ENCODE measurements around the gene UROC1. TPM values are rescaled to one million over a fixed set of nuclear protein-coding genes. Genes with fewer than 3 reads are reported as not detected.

The UROC1 gene
- total and polyA plus RNA-seq, 4 experiments from 2014 or later, result not detected

DNA sequence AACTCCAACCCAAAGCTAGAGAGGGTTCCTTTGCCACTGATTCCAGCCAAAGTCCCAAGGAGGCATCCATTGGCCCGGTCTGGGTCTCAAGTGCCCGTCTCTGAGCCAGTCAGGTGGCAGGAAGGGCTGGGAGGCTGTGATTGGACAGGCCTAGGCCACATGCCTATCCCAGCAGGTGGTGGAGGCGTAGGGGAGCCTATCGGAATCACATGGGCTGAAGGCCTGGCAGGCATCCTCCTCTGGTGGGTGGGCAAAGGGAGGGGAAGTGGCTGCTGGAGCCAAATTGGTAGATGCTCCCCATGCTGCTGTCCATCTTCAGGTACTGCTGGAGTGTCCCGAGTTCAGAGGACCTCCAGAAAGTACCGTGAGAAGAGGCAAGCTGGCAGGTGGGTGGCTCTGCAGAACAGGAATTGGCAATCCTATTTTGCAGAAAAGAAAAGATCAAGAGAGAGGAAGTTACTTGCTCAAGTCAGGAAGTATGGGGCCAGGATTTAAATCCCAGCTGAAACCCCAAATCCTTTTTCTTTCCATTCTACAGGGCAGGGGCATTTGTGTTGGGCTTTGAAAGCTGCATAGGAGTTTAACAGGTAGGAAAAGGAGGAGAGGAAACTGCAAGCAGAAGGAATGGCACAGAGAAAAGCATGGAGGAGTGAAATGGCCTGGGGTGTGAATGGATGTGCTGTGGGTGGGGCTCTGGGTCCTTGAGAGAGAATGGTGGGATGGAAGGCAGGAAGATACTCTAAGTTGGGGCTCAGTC lies 10.1 kb upstream of the UROC1 start:
- no peak overlapping the region for H3K27ac ChIP-seq (ENCODE audit: low read depth, low read length)
- no peaks in the 10 kb centered on the region for H3K4me1 Mint-ChIP-seq
- no peak overlapping the region for H3K4me3 ChIP-seq (ENCODE audit: low read length in 2 of 2)
- no peak overlapping the region for H3K27ac Mint-ChIP-seq
- H3K27me3 Mint-ChIP-seq, result peaks cover 7 to 10% of the 10 kb centered on the region in 2 donors
- H3K36me3 ChIP-seq (ENCODE audit: insufficient read depth, low read length), result no peaks in the 10 kb centered on the region
- H3K4me1 ChIP-seq (ENCODE audit: insufficient read depth, low read length), result no peaks in the 10 kb centered on the region
- H3K4me3 Mint-ChIP-seq, result no peak overlapping the region
- no peaks in the 10 kb centered on the region for H3K27me3 ChIP-seq (ENCODE audit: insufficient read depth, low read length)
- CTCF ChIA-PET (ENCODE audit: partially characterized antibody), result no interaction called here
- no peak for DNase-seq
- no peaks in the 10 kb centered on the region for H3K36me3 Mint-ChIP-seq
- POLR2A ChIA-PET (ENCODE audit: partially characterized antibody), result no interaction called here
- intact Hi-C loops (cut with micrococcal nuclease), result no loop called here
- no peaks in the 10 kb centered on the region for H3K9me3 ChIP-seq (ENCODE audit: control insufficient read depth in 1 of 2, low read length in 2 of 2)
- H3K9me3 Mint-ChIP-seq, result no peaks in the 10 kb centered on the region

DNA sequence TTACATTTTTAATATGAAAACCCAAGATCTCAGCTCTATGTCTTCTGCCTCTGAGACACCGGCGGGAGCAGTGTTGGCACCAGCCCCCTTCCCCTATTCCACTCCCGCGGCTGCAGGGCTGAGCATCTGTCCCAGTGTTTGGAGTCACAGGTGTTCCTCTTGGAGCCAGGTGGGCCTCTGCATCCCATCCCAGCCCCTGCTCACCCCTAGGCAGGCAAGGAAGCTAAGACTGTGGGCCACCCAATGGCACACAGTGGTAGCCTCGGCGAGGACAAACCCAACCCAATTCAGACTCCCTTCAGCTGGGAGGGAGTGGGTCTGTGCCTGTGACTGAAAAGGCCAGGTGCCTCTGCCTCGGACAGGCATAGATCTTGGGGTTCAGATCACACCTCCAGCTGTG lies 9.4 kb upstream of the UROC1 start:
- no peak overlapping the region for H3K27ac Mint-ChIP-seq

DNA sequence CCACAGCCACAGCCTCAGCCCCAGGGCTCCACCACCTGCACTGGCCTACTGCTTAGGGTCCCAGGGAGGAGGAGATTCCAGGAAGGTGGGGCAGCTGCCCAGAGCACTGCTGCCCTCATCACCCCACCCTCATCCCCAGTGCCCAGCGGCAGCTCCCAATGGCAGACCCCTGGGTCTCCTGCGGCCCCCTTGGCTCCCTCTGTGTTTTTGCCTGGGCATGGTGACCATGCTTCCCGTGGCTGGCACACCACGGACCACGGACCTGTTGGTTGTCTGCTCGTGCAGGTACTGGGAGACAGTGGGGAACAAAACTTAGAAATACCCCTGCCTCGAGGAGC lies 9.1 kb upstream of the UROC1 start:
- no peak overlapping the region for H3K27ac Mint-ChIP-seq
- H3K27ac ChIP-seq (ENCODE audit: low read depth, low read length), result no peak overlapping the region
- ChIA-PET CTCF (ENCODE audit: partially characterized antibody) (interaction anchor here (1.0 kb wide), 1 partner anchor 1018 kb away, joined by 3 read pairs; no protein-coding TSS in a partner anchor), POLR2A (ENCODE audit: partially characterized antibody) (no interaction called here)
- H3K9me3 Mint-ChIP-seq, result no peaks in the 10 kb centered on the region
- intact Hi-C loops (cut with micrococcal nuclease), result no loop called here
- H3K9me3 ChIP-seq (ENCODE audit: control insufficient read depth in 1 of 2, low read length in 2 of 2), result no peaks in the 10 kb centered on the region
- H3K4me3 ChIP-seq (ENCODE audit: low read length in 2 of 2), result no peak overlapping the region
- no peaks in the 10 kb centered on the region for H3K4me1 ChIP-seq (ENCODE audit: insufficient read depth, low read length)
- H3K27me3 Mint-ChIP-seq, result peaks cover 13 to 14% of the 10 kb centered on the region in 2 donors
- no peak overlapping the region for H3K4me3 Mint-ChIP-seq
- DNase-seq, result no peak
- H3K4me1 Mint-ChIP-seq, result no peaks in the 10 kb centered on the region
- H3K27me3 ChIP-seq (ENCODE audit: insufficient read depth, low read length), result no peaks in the 10 kb centered on the region
- no peaks in the 10 kb centered on the region for H3K36me3 ChIP-seq (ENCODE audit: insufficient read depth, low read length)
- no peaks in the 10 kb centered on the region for H3K36me3 Mint-ChIP-seq

More for the DNA sequence above, 9.4 kb upstream of the UROC1 start:
- H3K4me1 ChIP-seq (ENCODE audit: insufficient read depth, low read length), result no peaks in the 10 kb centered on the region
- CTCF ChIA-PET (ENCODE audit: partially characterized antibody), result interaction anchor here (1.0 kb wide), 1 partner anchor 1017 kb away, joined by 3 read pairs; no protein-coding TSS in a partner anchor
- POLR2A ChIA-PET (ENCODE audit: partially characterized antibody), result no interaction called here
- intact Hi-C loops (cut with micrococcal nuclease), result no loop called here
- H3K36me3 Mint-ChIP-seq, result no peaks in the 10 kb centered on the region
- no peak for DNase-seq
- no peak overlapping the region for H3K27ac ChIP-seq (ENCODE audit: low read depth, low read length)
- peaks cover 13% of the 10 kb centered on the region in 2 donors for H3K27me3 Mint-ChIP-seq
- H3K4me3 Mint-ChIP-seq, result no peak overlapping the region
- no peaks in the 10 kb centered on the region for H3K9me3 ChIP-seq (ENCODE audit: control insufficient read depth in 1 of 2, low read length in 2 of 2)
- no peaks in the 10 kb centered on the region for H3K36me3 ChIP-seq (ENCODE audit: insufficient read depth, low read length)
- H3K4me3 ChIP-seq (ENCODE audit: low read length in 2 of 2), result no peak overlapping the region
- no peaks in the 10 kb centered on the region for H3K9me3 Mint-ChIP-seq
- no peaks in the 10 kb centered on the region for H3K27me3 ChIP-seq (ENCODE audit: insufficient read depth, low read length)
- no peaks in the 10 kb centered on the region for H3K4me1 Mint-ChIP-seq

DNA sequence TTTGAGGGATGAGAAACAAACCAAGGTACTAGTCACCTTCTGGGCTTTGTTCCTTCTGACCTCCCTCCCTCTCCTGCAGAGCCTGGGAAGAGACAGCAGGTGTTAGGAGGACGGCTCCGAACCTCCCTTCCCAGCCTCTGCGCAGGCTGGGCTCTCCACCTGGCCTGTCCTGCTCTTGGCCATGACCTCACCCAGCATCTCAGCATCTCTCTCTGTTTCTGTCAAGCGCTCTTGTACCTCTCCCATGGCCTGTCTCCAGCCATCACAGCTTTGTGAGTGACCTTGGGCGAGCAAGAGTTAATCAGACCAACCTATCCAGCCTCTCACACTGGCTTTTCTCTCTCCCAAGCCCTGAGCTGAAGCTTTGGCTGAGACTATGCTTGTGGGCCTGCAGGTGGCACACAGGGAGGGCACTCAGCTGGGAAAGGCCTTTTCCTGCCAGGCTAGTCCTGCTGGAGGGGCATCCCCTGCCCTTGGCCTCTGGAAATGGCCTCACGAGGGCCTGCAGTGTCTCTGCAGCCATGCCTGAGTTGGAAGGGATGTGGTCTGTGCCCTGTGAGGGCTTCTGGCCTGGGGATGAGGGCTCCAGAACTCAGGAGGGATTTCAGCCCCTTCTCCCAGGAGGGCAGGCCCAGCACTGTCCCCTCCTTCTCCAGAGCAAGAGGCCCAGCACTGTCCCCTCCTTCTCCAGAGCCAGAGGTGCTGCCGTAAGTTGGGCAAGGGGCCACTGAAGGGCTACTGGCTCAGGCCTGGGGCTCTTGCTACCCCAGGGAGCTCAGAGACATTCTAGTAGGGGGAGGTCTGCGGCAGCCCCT lies 8.5 kb upstream of the UROC1 start:
- no peak overlapping the region for H3K27ac ChIP-seq (ENCODE audit: low read depth, low read length)
- peak overlapping the region in 1 of 7 donors; percentile 63 for H3K27ac Mint-ChIP-seq
- no peaks in the 10 kb centered on the region for H3K4me1 Mint-ChIP-seq
- no peak overlapping the region for H3K4me3 ChIP-seq (ENCODE audit: low read length in 2 of 2)
- no peaks in the 10 kb centered on the region for H3K36me3 ChIP-seq (ENCODE audit: insufficient read depth, low read length)
- intact Hi-C loops (cut with micrococcal nuclease), result no loop called here
- no peaks in the 10 kb centered on the region for H3K9me3 Mint-ChIP-seq
- CTCF ChIA-PET (ENCODE audit: partially characterized antibody), result interaction anchor here (1.0 kb wide), 1 partner anchor 1018 kb away, joined by 3 read pairs; no protein-coding TSS in a partner anchor
- H3K27me3 ChIP-seq (ENCODE audit: insufficient read depth, low read length), result no peaks in the 10 kb centered on the region
- no peak for DNase-seq
- H3K9me3 ChIP-seq (ENCODE audit: control insufficient read depth in 1 of 2, low read length in 2 of 2), result no peaks in the 10 kb centered on the region
- H3K4me1 ChIP-seq (ENCODE audit: insufficient read depth, low read length), result no peaks in the 10 kb centered on the region
- POLR2A ChIA-PET (ENCODE audit: partially characterized antibody), result no interaction called here
- peaks cover 13 to 14% of the 10 kb centered on the region in 2 donors for H3K27me3 Mint-ChIP-seq
- no peak overlapping the region for H3K4me3 Mint-ChIP-seq
- H3K36me3 Mint-ChIP-seq, result no peaks in the 10 kb centered on the region

DNA sequence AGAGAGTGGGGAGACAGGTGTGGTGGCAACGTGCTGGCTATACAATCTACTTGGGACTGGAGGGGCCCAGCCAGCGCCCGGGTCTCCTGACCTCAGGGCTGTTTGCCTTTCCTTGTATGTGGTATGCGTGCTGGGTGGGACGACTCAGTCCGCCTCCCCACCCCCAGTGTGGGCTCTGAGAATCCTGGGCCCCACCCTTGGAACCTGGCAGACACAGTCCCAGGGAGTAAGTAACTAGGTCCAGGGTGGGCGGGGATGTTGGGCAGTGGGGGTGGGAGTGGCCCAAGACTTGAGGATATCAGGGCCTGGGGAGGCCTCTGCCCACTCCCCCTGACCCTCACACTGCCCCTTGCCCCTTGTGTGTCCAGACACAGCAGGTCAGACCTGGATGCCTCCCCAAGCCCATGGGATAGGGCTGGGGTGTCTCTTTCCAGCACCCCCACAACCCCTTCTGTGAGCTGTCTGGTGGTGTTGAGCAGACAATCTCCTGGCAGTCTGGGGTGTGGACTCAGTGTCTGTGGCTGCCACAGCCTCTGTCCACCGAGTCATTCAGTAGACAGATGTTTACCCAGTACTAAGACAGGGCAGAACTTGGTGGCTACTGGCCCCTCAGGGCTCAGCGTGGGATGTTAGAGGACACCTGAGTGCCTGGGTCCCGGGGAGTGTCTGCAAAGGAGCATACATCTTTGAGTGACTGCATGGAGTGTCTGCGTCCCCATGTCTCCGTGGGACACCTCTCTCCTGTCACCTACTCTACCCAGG lies 7.7 kb upstream of the UROC1 start:
- intact Hi-C loops (cut with micrococcal nuclease), result no loop called here
- Mint-ChIP-seq H3K36me3 (no peaks in the 10 kb centered on the region), H3K4me1 (no peaks in the 10 kb centered on the region), H3K9me3 (no peaks in the 10 kb centered on the region), H3K27me3 (peaks cover 13 to 14% of the 10 kb centered on the region in 2 donors), H3K27ac (no peak overlapping the region), H3K4me3 (no peak overlapping the region)
- Histone ChIP-seq H3K27ac (ENCODE audit: low read depth, low read length) (no peak overlapping the region), H3K27me3 (ENCODE audit: insufficient read depth, low read length) (no peaks in the 10 kb centered on the region), H3K4me3 (ENCODE audit: low read length in 2 of 2) (no peak overlapping the region), H3K9me3 (ENCODE audit: control insufficient read depth in 1 of 2, low read length in 2 of 2) (no peaks in the 10 kb centered on the region), H3K36me3 (ENCODE audit: insufficient read depth, low read length) (no peaks in the 10 kb centered on the region), H3K4me1 (ENCODE audit: insufficient read depth, low read length) (no peaks in the 10 kb centered on the region)
- ChIA-PET POLR2A (ENCODE audit: partially characterized antibody) (no interaction called here), CTCF (ENCODE audit: partially characterized antibody) (no interaction called here)
- DNase-seq, result no peak

DNA sequence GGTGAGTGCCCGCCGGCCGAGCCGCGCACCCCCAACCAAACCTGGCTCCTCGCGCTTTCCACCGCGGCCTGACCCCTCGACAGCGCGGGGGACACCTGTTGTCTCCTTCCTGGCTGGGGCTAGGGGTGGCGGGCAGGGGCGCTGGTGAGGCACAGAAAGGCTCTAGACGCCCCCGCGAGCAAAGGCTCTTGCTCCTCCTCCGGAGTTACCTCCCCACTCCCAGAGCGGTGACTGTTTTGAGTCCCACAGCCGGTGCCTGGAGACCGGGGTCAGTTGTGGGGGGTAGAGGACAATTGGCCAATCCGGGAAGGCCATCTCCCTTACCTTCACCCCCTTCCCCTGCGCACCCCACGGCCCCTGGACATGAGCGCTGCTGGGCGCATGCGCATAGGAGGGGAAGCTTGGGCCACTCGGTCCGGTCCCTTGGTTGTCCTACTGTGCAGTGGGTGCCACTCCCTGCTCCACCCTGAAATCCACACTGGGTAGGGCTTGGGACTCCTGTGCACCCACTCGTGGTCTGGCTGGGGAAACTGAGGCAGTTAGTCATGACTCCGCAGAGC lies 6.9 kb upstream of the UROC1 start:
- intact Hi-C loops (cut with micrococcal nuclease), result no loop called here
- H3K4me3 Mint-ChIP-seq, result no peak overlapping the region
- no peak overlapping the region for H3K4me3 ChIP-seq (ENCODE audit: low read length in 2 of 2)

More for the DNA sequence above, 6.9 kb upstream of the UROC1 start:
- Mint-ChIP-seq H3K9me3 (no peaks in the 10 kb centered on the region), H3K36me3 (no peaks in the 10 kb centered on the region), H3K27ac (no peak overlapping the region), H3K4me1 (no peaks in the 10 kb centered on the region), H3K27me3 (peaks cover 13 to 14% of the 10 kb centered on the region in 2 donors)
- POLR2A ChIA-PET (ENCODE audit: partially characterized antibody), result no interaction called here
- Histone ChIP-seq H3K27me3 (ENCODE audit: insufficient read depth, low read length) (no peaks in the 10 kb centered on the region), H3K27ac (ENCODE audit: low read depth, low read length) (no peak overlapping the region), H3K4me1 (ENCODE audit: insufficient read depth, low read length) (no peaks in the 10 kb centered on the region), H3K9me3 (ENCODE audit: control insufficient read depth in 1 of 2, low read length in 2 of 2) (no peaks in the 10 kb centered on the region), H3K36me3 (ENCODE audit: insufficient read depth, low read length) (no peaks in the 10 kb centered on the region)
- CTCF ChIA-PET (ENCODE audit: partially characterized antibody), result no interaction called here
- no peak for DNase-seq

Data from CD4-positive, alpha-beta memory T cell (primary cell).